Measurements from ENCODE around the gene ZNF526.

Gene ZNF526

DNA sequence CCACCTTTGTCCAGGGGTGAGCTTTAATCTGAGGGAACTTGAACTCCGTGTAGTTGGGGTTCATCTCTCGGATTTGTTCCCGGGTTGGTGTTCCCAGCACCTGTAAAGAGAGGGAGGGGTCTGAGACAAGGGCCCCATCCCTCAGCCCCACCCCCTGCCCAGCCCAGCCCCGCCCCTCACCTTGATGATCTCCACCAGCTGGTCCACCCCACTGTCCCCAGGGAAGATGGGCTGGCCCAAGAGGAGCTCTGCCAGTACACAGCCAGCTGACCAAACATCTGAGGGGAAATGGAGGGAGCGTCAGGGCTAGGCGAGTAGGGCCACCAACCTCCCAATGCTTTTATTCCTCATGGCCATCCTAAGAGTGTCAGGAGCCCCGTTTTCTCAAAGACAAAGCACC lies 13.0 kb downstream of the ZNF526 start:
- H3K9me3 ChIP-seq: no peaks in the 10 kb centered on the region
- peaks cover 56 to 91% (median 87%) of the 10 kb centered on the region in 3 donors for H3K36me3 ChIP-seq

DNA sequence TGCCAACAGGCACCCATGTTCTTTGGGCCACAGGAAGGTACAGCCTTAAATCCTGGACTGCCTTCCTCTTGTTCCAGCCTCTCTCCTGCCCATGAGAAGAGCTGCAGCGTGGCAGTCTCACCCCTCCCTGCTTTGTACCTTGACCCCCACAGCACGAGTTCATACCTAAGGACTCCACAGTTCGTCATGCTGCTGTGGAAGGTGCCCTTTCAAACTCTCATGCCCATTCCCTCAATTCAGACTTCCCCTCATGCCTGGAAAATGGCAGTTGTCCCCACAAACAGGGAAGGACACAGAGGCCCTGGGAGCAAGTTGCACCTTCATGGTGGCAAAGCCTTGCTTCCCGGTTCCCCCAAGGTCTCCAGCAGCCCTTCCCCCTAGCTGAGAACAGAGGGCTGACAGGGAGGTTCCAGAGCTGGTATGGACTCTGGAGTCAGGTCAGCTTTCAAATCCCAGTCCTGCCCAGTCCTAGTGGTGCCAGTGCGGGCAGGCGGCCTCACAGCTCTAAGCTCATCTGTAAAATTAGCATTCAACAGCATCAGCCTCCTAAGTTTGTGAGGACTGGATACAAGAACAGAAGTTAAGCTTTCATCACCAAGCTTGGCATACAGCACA lies 13.7 kb downstream of the ZNF526 start:
- no peaks in the 10 kb centered on the region for H3K9me3 ChIP-seq
- H3K27ac ChIP-seq: no peak overlapping the region
- H3K4me3 ChIP-seq: no peak overlapping the region
- intact Hi-C loops (cut with DNase I; ENCODE audit: low total_unique reads): no loop called here
- no peak for DNase-seq
- H3K4me1 ChIP-seq: no peaks in the 10 kb centered on the region
- no peaks in the 10 kb centered on the region for H3K27me3 ChIP-seq
- TF ChIP-seq, protein P1, sequence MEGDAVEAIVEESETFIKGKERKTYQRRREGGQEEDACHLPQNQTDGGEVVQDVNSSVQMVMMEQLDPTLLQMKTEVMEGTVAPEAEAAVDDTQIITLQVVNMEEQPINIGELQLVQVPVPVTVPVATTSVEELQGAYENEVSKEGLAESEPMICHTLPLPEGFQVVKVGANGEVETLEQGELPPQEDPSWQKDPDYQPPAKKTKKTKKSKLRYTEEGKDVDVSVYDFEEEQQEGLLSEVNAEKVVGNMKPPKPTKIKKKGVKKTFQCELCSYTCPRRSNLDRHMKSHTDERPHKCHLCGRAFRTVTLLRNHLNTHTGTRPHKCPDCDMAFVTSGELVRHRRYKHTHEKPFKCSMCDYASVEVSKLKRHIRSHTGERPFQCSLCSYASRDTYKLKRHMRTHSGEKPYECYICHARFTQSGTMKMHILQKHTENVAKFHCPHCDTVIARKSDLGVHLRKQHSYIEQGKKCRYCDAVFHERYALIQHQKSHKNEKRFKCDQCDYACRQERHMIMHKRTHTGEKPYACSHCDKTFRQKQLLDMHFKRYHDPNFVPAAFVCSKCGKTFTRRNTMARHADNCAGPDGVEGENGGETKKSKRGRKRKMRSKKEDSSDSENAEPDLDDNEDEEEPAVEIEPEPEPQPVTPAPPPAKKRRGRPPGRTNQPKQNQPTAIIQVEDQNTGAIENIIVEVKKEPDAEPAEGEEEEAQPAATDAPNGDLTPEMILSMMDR (IDR thresholded peaks at IDR 0.05): no peak
- H3K36me3 ChIP-seq: peaks cover 56 to 89% (median 81%) of the 10 kb centered on the region in 3 donors

More for the DNA sequence above, 13.0 kb downstream of the ZNF526 start:
- DNase-seq: no peak
- Histone ChIP-seq H3K4me3 (no peak overlapping the region), H3K27ac (no peak overlapping the region), H3K27me3 (no peaks in the 10 kb centered on the region), H3K4me1 (no peaks in the 10 kb centered on the region)
- intact Hi-C loops (cut with DNase I; ENCODE audit: low total_unique reads): no loop called here
- TF ChIP-seq, protein P1 (IDR thresholded peaks at IDR 0.05): no peak

DNA sequence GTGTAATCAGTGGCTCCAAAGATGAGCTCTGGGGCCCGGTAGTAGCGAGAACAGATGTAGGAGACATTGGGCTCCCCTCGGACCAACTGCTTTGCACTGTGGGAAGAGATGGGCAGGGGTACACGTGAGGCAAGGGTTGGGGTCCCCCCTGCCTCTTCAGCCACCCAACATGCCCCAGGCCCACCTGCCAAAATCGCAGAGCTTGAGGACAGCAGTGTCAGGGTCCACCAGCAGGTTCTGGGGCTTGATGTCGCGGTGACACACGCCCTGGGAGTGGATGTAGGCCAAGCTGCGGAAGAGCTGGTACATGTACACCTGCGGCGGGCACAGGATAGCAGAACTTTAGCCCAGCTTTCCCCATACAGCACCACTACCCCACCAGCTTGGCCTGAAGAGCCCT lies 14.3 kb downstream of the ZNF526 start:
- intact Hi-C loops (cut with DNase I; ENCODE audit: low total_unique reads): no loop called here
- peaks cover 56 to 89% (median 75%) of the 10 kb centered on the region in 3 donors for H3K36me3 ChIP-seq

DNA sequence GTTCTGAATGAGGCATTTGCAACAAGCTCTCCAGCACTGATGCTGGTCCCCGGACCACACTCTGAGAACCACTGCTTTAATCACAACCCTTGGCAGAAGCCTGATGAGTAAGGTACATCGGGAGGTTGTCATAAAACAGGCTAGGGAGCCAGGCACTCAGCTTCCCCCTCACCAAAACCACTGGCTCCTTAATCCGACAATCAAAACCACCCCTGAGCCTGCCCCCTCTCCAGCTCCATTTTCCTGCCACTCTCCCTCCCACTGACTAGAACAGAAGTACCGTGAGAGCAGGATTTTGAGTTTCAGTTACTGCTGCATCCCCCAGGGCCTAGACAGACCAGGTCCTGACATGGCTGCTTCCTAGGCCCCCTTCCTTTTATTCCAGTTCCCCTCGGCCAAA lies 15.1 kb downstream of the ZNF526 start:
- no peak for DNase-seq
- H3K4me3 ChIP-seq: no peak overlapping the region
- peaks cover 55 to 89% (median 67%) of the 10 kb centered on the region in 3 donors for H3K36me3 ChIP-seq
- H3K27me3 ChIP-seq: no peaks in the 10 kb centered on the region
- H3K4me1 ChIP-seq: peaks cover 0 to 9% (median 3%) of the 10 kb centered on the region in 4 donors
- TF ChIP-seq, protein P1 (IDR thresholded peaks at IDR 0.05): no peak
- H3K9me3 ChIP-seq: no peaks in the 10 kb centered on the region
- intact Hi-C loops (cut with DNase I; ENCODE audit: low total_unique reads): no loop called here
- no peak overlapping the region for H3K27ac ChIP-seq

More for the DNA sequence above, 14.3 kb downstream of the ZNF526 start:
- no peaks in the 10 kb centered on the region for H3K27me3 ChIP-seq
- TF ChIP-seq, protein P1 (IDR thresholded peaks at IDR 0.05): no peak
- no peak overlapping the region for H3K27ac ChIP-seq
- H3K9me3 ChIP-seq: no peaks in the 10 kb centered on the region
- peaks cover 0 to under 1% (median 0%) of the 10 kb centered on the region in 4 donors for H3K4me1 ChIP-seq
- no peak overlapping the region for H3K4me3 ChIP-seq
- no peak for DNase-seq

DNA sequence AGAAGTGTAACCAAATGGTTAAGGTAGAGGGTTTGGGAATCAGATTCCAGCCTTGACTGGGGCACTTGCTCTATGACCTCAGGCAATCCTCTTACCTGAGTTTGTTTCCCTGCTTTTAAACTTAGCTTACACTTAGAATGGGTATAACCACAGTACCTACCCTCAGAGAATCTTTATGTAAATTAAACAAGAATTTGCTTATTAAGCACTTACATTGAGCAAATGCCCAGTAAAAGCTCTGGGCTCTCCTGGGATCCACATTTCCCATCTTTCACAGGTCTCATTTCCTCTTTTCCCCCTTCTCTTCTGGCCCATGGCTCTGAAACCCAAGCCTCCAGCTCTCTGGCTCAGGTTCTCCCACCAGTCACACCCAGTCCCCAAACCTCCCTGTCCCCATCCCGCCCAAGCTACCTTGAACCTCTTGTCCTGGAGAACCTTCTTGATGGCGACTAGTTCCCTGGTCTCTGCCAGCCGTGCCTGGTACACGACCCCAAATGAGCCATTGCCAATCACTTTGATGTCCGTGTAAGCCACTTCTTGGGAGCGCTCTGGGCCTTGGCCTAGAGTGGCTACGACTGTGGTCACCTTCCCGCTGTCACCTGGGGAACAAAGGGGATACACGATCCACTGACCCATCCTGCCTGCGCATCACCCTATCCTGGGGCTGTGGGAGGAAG lies 19.6 kb downstream of the ZNF526 start:
- H3K36me3 ChIP-seq: peaks cover 14 to 45% (median 23%) of the 10 kb centered on the region in 3 donors
- no peak overlapping the region for H3K27ac ChIP-seq
- no peaks in the 10 kb centered on the region for H3K27me3 ChIP-seq
- no peak overlapping the region for H3K4me3 ChIP-seq
- TF ChIP-seq, protein P1 (IDR thresholded peaks at IDR 0.05): no peak
- intact Hi-C loops (cut with DNase I; ENCODE audit: low total_unique reads): no loop called here
- peaks cover 3 to 35% (median 25%) of the 10 kb centered on the region in 4 donors for H3K4me1 ChIP-seq
- no peaks in the 10 kb centered on the region for H3K9me3 ChIP-seq
- no peak for DNase-seq

Data from tibial artery (tissue), 4 donors.